ENCODE results near the gene FAAP24.

- TF ChIP-seq NRL (CRISPR knock-in tag; IDR thresholded peaks at IDR 0.05; ENCODE audit: borderline replicate concordance): no peak
- TF ChIP-seq ZNF609 (CRISPR knock-in tag; IDR thresholded peaks at IDR 0.05; ENCODE audit: borderline replicate concordance): no peak
- no peak for TF ChIP-seq ZNF446 (CRISPR knock-in tag; IDR thresholded peaks at IDR 0.05)
- no peak for TF ChIP-seq MTA3 (CRISPR knock-in tag; IDR thresholded peaks at IDR 0.05)
- no peak for TF ChIP-seq ZNF513 (CRISPR knock-in tag; conservative IDR thresholded peaks at IDR 0.05)
- no peak for TF ChIP-seq SNAPC5 (CRISPR knock-in tag; IDR thresholded peaks at IDR 0.05; ENCODE audit: borderline replicate concordance)
- no peak for TF ChIP-seq RXRA (CRISPR knock-in tag; IDR thresholded peaks at IDR 0.05)
- no peak for TF ChIP-seq SKI (IDR thresholded peaks at IDR 0.05; ENCODE audit: partially characterized antibody)
These were observed 2.5 kb upstream of the FAAP24 start for GRCh38 chr19:32969549-32969948.

Measured in HepG2 (cell line).